Spleen (tissue), 11 donors: ENCODE data around the gene DPP3. TPM values are rescaled to one million over a fixed set of nuclear protein-coding genes. Genes with fewer than 3 reads are reported as not detected.
A peak's percentile ranks its signal among the peaks of the same experiment; 100 is the strongest.

Experiments used
- DNase-seq: peaks from one replicate; pipeline ENCODE4 v3.0.0-alpha.2; 2020
- H3K27ac ChIP-seq, 8 donors: fragments of 200-600 bp; sonication (generic) in 7 of 8; 1 replicate in 4 of 8; 2 replicates in 4 of 8; pipeline versions ENCODE4 v1.5.0 to v1.8.0; 2016 to 2021; ENCODE audit warnings: inconsistent platforms in 4 of 8, mild to moderate bottlenecking in 4 of 8, moderate library complexity in 1 of 8
- H3K27me3 ChIP-seq, 7 donors: fragments of 200-600 bp; sonication (generic) in 6 of 7; replicated peaks in 1 of 7; 1 replicate in 4 of 7; 2 replicates in 3 of 7; pipeline versions ENCODE4 v1.5.0 to v1.8.0; 2016 to 2021; ENCODE audit warnings: inconsistent platforms in 3 of 7, mild to moderate bottlenecking in 1 of 7
- H3K36me3 ChIP-seq, 6 donors: fragments of 200-600 bp; sonication (generic) in 5 of 6; 1 replicate in 4 of 6; 2 replicates in 2 of 6; pipeline versions ENCODE4 v1.5.0 to v1.8.0; 2016 to 2021; ENCODE audit warnings: inconsistent platforms in 2 of 6
- H3K4me1 ChIP-seq, 6 donors: fragments of 200-600 bp; sonication (generic) in 5 of 6; 1 replicate in 3 of 6; 2 replicates in 3 of 6; pipeline versions ENCODE4 v1.5.0 to v1.8.0; 2016 to 2021; ENCODE audit warnings: inconsistent platforms in 3 of 6
- H3K4me3 ChIP-seq, 8 donors: fragments of 200-600 bp; sonication (generic) in 7 of 8; 1 replicate in 4 of 8; 2 replicates in 4 of 8; pipeline versions ENCODE4 v1.5.0 to v1.8.0; 2016 to 2021; ENCODE audit warnings: inconsistent platforms in 4 of 8, mild to moderate bottlenecking in 4 of 8, moderate library complexity in 2 of 8
- H3K9me3 ChIP-seq, 8 donors: fragments of 200-600 bp; sonication (generic) in 7 of 8; 1 replicate in 4 of 8; 2 replicates in 4 of 8; pipeline versions ENCODE4 v1.5.0 to v1.8.0; 2016 to 2021; ENCODE audit warnings: inconsistent platforms in 4 of 8
- POLR2A ChIP-seq, 3 donors: fragments of 450-650 bp; IDR thresholded peaks; one replicate each; pipeline ENCODE4 v1.5.1; 2017; ENCODE audit warnings: antibody characterized with exemption in 3 of 3, mild to moderate bottlenecking in 1 of 3
- POLR2AphosphoS5 ChIP-seq, 3 donors: sonication (generic); formaldehyde crosslinking; IDR thresholded peaks; one replicate each; pipeline ENCODE4 v1.5.1; 2017; ENCODE audit warnings: antibody characterized with exemption in 3 of 3
- WGBS, 5 donors: extraction: QIAGEN DNeasy Blood & Tissue Kit in 3 of 5; methylation state at CpG; one replicate each; pipeline versions ENCODE4 v1.1.5 to v1.1.7; 2013 to 2018; 5-methylcytosine and 5-hydroxymethylcytosine counted together
- intact Hi-C: fragments of 100-400 bp; cut with DNase I; formaldehyde crosslinking; loops from one replicate; pipeline ENCODE4 v1.15.0; 2023; ENCODE audit warnings: low total_unique reads
- polyA plus RNA-seq, 3 donors: library from polyadenylated mRNA; stranded (reverse); fragments of 200-250 nt; gene quantifications; one replicate each; pipeline ENCODE4 v1.2.1, GENCODE V29; 2013
- total RNA-seq, 7 donors: library from RNA; depleted of rRNA in 3 of 7; stranded (reverse); fragments of >200 nt in 3 of 7; fragmentation: NEBNext Ultra II Directional in 4 of 7; extraction: Animal tissue kit (Norgen Biotek cat#: 25700) in 4 of 7; gene quantifications; one replicate each; pipeline versions ENCODE4 v1.1.0 to v1.2.1, GENCODE V29; 2016 to 2021
- TF ChIP-seq, protein P1 (sequence below), 11 experiments: fragments of 200-600 bp in 7 of 11; fragments of 450-650 bp in 4 of 11; sonication (generic) in 4 of 11; IDR thresholded peaks in 8 of 11; conservative IDR thresholded peaks in 3 of 11; 1 replicate in 7 of 11; 2 replicates in 4 of 11; pipeline versions ENCODE4 v1.4.0 to v1.8.0; 2016 to 2021; ENCODE audit warnings: antibody characterized with exemption in 11 of 11, inconsistent platforms in 4 of 11, mild to moderate bottlenecking in 1 of 11
- donor health status: healthy with polysubstance abuse.
- donor health status: DM: no; HTN: no; CAD: no; lungs with moderate emphysema.
- donor health status: DM: no; HTN: no; CAD: no.
- donor health status: Bipolar disorder and iron deficiency.
- donor health status: healthy.
- donor health status: DM: no; HTN: no; CAD: no.
- donor health status: DM: yes; HTN: yes; CAD: no.

Gene DPP3
- total and polyA plus RNA-seq, 10 donors = 17.9 to 35.5 (median 23.7) TPM

DNA sequence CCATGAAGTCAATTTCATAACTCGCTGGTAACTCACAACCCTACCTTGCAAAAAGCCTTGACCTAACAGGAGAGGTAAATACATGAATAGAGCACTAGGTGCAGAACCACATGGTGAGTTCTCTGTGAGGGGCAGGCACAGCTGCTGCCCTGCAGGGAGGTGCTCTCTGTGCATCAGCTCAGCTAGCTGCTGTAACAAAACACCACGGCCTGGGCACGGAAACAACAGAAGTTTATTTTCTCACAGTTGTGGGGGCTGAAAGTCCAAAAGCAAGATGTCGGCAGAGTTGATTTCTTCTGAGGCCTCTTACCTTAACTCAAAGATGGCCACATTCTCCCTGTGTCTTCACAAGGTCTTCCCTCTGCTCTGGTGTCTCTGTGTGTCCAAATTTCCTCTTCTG, 28.6 kb upstream of the DPP3 start:
- 84 to 95% (median 88%) methylated on average over 4 of the region's 4 CpGs for WGBS, 5 donors
- Histone ChIP-seq H3K27me3 (no peaks in the 10 kb centered on the region), H3K36me3 (no peaks in the 10 kb centered on the region), H3K9me3 (no peaks in the 10 kb centered on the region), H3K27ac (no peak overlapping the region), H3K4me1 (no peaks in the 10 kb centered on the region), H3K4me3 (no peak overlapping the region)
- TF ChIP-seq POLR2AphosphoS5 (IDR thresholded peaks at IDR 0.05) (no peak), POLR2A (IDR thresholded peaks at IDR 0.05) (no peak)
- TF ChIP-seq, protein P1, sequence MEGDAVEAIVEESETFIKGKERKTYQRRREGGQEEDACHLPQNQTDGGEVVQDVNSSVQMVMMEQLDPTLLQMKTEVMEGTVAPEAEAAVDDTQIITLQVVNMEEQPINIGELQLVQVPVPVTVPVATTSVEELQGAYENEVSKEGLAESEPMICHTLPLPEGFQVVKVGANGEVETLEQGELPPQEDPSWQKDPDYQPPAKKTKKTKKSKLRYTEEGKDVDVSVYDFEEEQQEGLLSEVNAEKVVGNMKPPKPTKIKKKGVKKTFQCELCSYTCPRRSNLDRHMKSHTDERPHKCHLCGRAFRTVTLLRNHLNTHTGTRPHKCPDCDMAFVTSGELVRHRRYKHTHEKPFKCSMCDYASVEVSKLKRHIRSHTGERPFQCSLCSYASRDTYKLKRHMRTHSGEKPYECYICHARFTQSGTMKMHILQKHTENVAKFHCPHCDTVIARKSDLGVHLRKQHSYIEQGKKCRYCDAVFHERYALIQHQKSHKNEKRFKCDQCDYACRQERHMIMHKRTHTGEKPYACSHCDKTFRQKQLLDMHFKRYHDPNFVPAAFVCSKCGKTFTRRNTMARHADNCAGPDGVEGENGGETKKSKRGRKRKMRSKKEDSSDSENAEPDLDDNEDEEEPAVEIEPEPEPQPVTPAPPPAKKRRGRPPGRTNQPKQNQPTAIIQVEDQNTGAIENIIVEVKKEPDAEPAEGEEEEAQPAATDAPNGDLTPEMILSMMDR (IDR thresholded peaks at IDR 0.05 in 8 of 11, conservative IDR thresholded peaks at IDR 0.05 in 3 of 11) = no peak
- no peak for DNase-seq
- intact Hi-C loops = no loop called here

DNA sequence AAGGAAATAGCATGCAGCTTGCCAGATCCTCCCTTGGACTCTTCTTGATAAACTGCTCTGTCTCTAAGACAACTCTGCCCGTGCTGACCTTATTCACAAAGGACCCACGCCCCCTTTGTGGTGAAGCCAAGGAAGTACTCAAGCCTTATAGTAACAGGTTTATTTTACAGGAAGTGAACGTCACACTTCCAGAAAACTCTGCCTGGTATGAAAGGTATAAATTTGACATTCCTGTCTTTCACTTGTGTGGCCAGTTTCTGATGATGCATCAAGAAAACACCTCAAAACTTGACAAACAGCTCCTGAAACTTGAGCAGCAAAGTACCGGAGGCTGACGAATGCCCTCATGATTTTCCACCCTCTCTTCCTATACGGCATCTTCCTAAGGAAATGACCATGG, 26.0 kb upstream of the DPP3 start:
- WGBS, 5 donors = 25 to 39% (median 30%) methylated on average over 6 of the region's 6 CpGs
- peaks cover 1 to 26% (median 12%) of the 10 kb centered on the region in 6 donors for H3K4me1 ChIP-seq
- H3K27ac ChIP-seq = no peak overlapping the region
- TF ChIP-seq POLR2A (IDR thresholded peaks at IDR 0.05) (no peak), POLR2AphosphoS5 (IDR thresholded peaks at IDR 0.05) (no peak)
- TF ChIP-seq, protein P1 (IDR thresholded peaks at IDR 0.05 in 8 of 11, conservative IDR thresholded peaks at IDR 0.05 in 3 of 11) = no peak
- intact Hi-C loops = no loop called here
- H3K4me3 ChIP-seq = no peak overlapping the region
- H3K27me3 ChIP-seq = no peaks in the 10 kb centered on the region
- H3K9me3 ChIP-seq = no peaks in the 10 kb centered on the region
- DNase-seq = no peak
- no peaks in the 10 kb centered on the region for H3K36me3 ChIP-seq

DNA sequence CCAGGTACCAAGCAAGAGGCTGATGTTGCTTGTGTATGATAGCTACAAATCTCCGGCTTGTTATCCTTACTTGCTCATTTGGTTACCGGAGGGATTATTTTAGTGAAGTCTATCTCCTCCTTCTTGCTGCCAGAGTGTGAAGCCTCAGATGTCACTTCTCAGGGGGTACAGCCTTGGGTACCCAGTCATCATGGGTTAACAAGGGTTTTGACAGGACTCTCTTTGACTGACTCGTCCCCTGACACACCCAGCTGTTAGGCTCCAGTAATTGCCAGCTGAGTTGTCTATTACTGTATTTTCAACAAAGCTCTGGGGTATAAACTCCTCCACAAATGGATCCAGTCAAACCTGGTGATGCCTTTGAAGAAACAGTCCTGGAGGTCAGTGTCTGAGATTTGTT, 25.4 kb upstream of the DPP3 start:
- Histone ChIP-seq H3K4me3 (no peak overlapping the region), H3K36me3 (no peaks in the 10 kb centered on the region), H3K27ac (no peak overlapping the region), H3K4me1 (peaks cover 3 to 31% (median 15%) of the 10 kb centered on the region in 6 donors), H3K27me3 (no peaks in the 10 kb centered on the region), H3K9me3 (no peaks in the 10 kb centered on the region)
- DNase-seq = no peak
- WGBS, 5 donors = 38 to 72% (median 64%) methylated on average over 3 of the region's 3 CpGs
- intact Hi-C loops = no loop called here
- TF ChIP-seq POLR2A (IDR thresholded peaks at IDR 0.05) (no peak), POLR2AphosphoS5 (IDR thresholded peaks at IDR 0.05) (no peak)
- TF ChIP-seq, protein P1 (IDR thresholded peaks at IDR 0.05 in 8 of 11, conservative IDR thresholded peaks at IDR 0.05 in 3 of 11) = no peak

DNA sequence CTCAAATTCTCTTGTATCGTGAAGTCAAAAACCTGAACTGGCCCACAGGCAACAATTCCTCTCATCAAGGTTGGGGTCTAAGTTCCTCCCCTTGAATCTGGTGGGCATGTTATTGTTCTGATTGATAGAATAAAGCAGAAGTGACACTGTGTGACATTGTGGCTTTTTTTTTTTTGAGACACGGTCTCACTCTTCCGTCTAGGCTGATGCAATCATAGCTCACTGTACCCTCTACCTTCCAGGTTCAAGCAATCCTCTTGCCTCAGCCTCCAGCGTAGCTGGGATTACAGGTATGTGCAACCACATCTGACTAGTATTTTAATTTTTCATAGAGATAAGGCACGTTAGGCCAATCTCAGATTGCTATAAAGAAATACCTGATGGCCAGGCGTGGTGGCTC, 22.4 kb upstream of the DPP3 start:
- intact Hi-C loops = no loop called here
- Histone ChIP-seq H3K36me3 (no peaks in the 10 kb centered on the region), H3K27me3 (no peaks in the 10 kb centered on the region), H3K9me3 (peaks cover 0 to 4% (median under 1%) of the 10 kb centered on the region in 8 donors), H3K4me3 (no peak overlapping the region), H3K27ac (peak overlapping the region in 1 of 8 donors; percentile 57), H3K4me1 (peaks cover 3 to 31% (median 15%) of the 10 kb centered on the region in 6 donors)
- 52 to 67% (median 58%) methylated on average over 6 of the region's 6 CpGs for WGBS, 5 donors
- no peak for DNase-seq
- TF ChIP-seq, protein P1 (IDR thresholded peaks at IDR 0.05 in 8 of 11, conservative IDR thresholded peaks at IDR 0.05 in 3 of 11) = no peak
- TF ChIP-seq POLR2AphosphoS5 (IDR thresholded peaks at IDR 0.05) = no peak
- no peak for TF ChIP-seq POLR2A (IDR thresholded peaks at IDR 0.05)
